Psoas muscle (tissue), 8 donors: ENCODE results near the gene SLX1A. TPM values are rescaled to one million over a fixed set of nuclear protein-coding genes. Genes with fewer than 3 reads are reported as not detected.
"Not testable (repeated sequence)": the region's sequence is repeated elsewhere in the genome, so short reads cannot be mapped to it uniquely, and the experiment has no call there.

Experiments used
- ATAC-seq, 4 donors: fragments of 200-7000 bp; cut with Tn5 transposase; one replicate each; pipeline ENCODE4 v1.9.1; 2020; ENCODE audit warnings: moderate library complexity in 3 of 4, mild to moderate bottlenecking in 2 of 4
- DNase-seq, 2 donors: peaks; one replicate each; pipeline ENCODE4 v3.0.0-alpha.2; 2020
- H3K27ac ChIP-seq: fragments of 200-600 bp; one replicate; pipeline ENCODE4 v1.8.0; 2022
- H3K27me3 ChIP-seq, 3 donors: fragments of 200-600 bp in 1 of 3; one replicate each; pipeline versions ENCODE4 v1.6.1 to v1.8.0; 2013 to 2022; ENCODE audit warnings: low read length in 2 of 3, mild to moderate bottlenecking in 2 of 3, moderate library complexity in 1 of 3; ENCODE audit not compliant: insufficient read depth in 3 of 3
- H3K36me3 ChIP-seq, 2 donors: fragments of 200-600 bp in 1 of 2; one replicate each; pipeline versions ENCODE4 v1.6.1 to v1.8.0; 2013 to 2022; ENCODE audit warnings: low read depth in 1 of 2, mild to moderate bottlenecking in 1 of 2, moderate library complexity in 1 of 2; ENCODE audit not compliant: insufficient read depth in 1 of 2
- H3K4me1 ChIP-seq: fragments of 200-600 bp; one replicate; pipeline ENCODE4 v1.8.0; 2022
- H3K4me3 ChIP-seq: fragments of 200-600 bp; one replicate; pipeline ENCODE4 v1.8.0; 2022; ENCODE audit warnings: mild to moderate bottlenecking
- H3K9me3 ChIP-seq: fragments of 200-600 bp; one replicate; pipeline ENCODE4 v1.8.0; 2022
- WGBS, 3 donors: extraction: QIAGEN DNeasy Blood & Tissue Kit; methylation state at CpG; one replicate each; pipeline versions ENCODE4 v1.1.6 to v1.1.7; 2013; 5-methylcytosine and 5-hydroxymethylcytosine counted together
- intact Hi-C, 2 donors: fragments of 100-400 bp; cut with DNase I; formaldehyde crosslinking; loops; one replicate each; pipeline versions ENCODE4 v1.11.0 to v1.14.2; 2022
- polyA plus RNA-seq, 3 donors: library from polyadenylated mRNA; stranded (reverse); fragments of 200-250 nt; gene quantifications; one replicate each; pipeline ENCODE4 v1.2.3, GENCODE V29; 2013
- total RNA-seq, 4 donors: library from RNA; stranded (reverse); fragmentation: NEBNext Ultra II Directional in 2 of 4; extraction: Animal tissue kit (Norgen Biotek cat#: 25700) in 2 of 4; gene quantifications; one replicate each; pipeline versions ENCODE4 v1.2.1 to v1.2.4, GENCODE V29; 2021 to 2023
- donor health status: healthy with polysubstance abuse.
- donor health status: DM: no; HTN: no; CAD: no; lungs with moderate emphysema.
- donor health status: Bipolar disorder and iron deficiency.
- donor health status: healthy.
- donor health status: DM: yes; HTN: yes; CAD: no.
- donor health status: DM: no; HTN: no; CAD: no.
- donor health status: DM: no; HTN: no; CAD: no.
- donor health status: DM: yes; HTN: yes; CAD: no.

SLX1A gene
- total and polyA plus RNA-seq, 7 donors: 9.2 to 45.2 (median 34.5) TPM

DNA sequence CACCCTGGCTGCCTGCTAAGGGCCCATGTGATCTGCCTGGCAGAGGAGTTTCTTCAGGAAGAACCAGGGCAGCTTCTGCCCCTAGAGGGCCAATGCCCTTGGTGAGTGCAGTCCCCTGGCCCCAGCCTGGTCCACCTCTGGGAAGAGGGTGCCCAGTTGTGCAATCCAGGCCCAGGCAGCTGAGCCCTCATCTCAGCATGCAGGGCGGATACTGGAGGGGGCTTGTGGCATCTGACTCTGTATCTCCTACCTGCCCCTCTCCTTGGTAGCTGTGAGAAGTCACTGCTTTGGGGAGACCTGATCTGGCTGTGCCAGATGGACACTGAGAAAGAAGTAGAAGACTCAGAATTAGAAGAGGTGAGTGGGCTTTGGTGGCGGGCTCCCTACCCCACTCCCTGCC, 3.3 kb downstream of the SLX1A start:
- H3K4me3 ChIP-seq, H3K27ac ChIP-seq, ATAC-seq, H3K27me3 ChIP-seq, H3K36me3 ChIP-seq, intact Hi-C loops, H3K4me1 ChIP-seq, H3K9me3 ChIP-seq: not testable (repeated sequence)
- 58 to 100% (median 85%) methylated on average over 1 of the region's 2 CpGs for WGBS, 3 donors
- peak in 1 of 2 donors; percentile 28 for DNase-seq

- H3K27ac ChIP-seq, H3K4me1 ChIP-seq, DNase-seq, H3K9me3 ChIP-seq, intact Hi-C loops, H3K36me3 ChIP-seq, H3K27me3 ChIP-seq, H3K4me3 ChIP-seq: not testable (repeated sequence)
- WGBS, 3 donors: no CpG with 5 or more reads among the region's 3 CpGs
- ATAC-seq: peak in 1 of 4 donors; percentile 7
Observed at GRCh38 chr16:30199049-30199448, 5.4 kb downstream of the SLX1A start, which contains the start of gene SULT1A3. Gene SULT1A3 (plus strand): TSS chr16:30199255. CDS start chr16:30200729, 1,474 bp downstream.

- DNase-seq, H3K36me3 ChIP-seq, H3K4me1 ChIP-seq, H3K9me3 ChIP-seq, intact Hi-C loops, H3K27me3 ChIP-seq, H3K27ac ChIP-seq, H3K4me3 ChIP-seq: not testable (repeated sequence)
- WGBS, 3 donors: no CpG with 5 or more reads among the region's 15 CpGs
- peak in 3 of 4 donors; percentile 36 to 62 (median 52) for ATAC-seq
Observed at GRCh38 chr16:30199608-30200343, 6.1 kb downstream of the SLX1A start.

DNA sequence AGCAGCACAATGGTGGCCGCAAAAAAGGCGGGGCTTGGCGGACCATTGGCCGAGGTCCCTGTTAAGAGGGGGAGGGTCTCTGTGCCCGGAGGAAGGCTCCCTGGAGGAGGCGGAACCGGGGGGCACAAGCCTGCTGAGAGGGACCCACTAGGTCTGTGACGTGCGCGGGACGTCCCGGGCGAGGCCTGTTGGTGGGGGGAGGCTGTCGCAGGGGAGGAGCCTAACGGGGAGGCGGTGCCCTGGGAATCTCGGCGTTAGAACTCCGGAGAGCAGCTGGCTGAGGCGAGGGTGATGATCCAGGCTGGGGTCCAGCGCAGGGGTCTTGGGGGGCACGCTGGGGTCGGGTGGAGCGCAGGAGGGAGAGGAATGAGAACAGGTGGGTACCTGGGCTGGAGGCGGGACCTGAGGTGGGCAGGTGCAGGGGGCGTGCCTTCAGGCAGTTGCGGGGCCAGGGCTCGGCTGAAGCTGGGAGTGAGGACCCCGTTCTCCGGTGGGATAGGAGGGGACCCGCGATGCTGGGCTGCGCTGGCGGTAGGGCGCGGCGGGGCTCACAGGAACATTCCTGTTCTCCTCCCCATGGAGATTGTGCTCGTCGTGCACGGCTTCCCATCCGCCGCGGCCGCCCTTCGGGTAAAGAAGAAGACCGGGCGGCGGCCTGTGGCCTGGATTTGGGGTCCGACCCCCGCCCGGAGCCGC, 12.0 kb downstream of the SLX1A start:
- H3K4me1 ChIP-seq, H3K27me3 ChIP-seq, H3K9me3 ChIP-seq, H3K36me3 ChIP-seq, intact Hi-C loops, H3K27ac ChIP-seq: not testable (repeated sequence)
- DNase-seq (peak in 1 of 2 donors; percentile 9), ATAC-seq (peak; percentile 39 to 62 (median 48))
- peak overlapping the region; percentile 61 for H3K4me3 ChIP-seq
- 0 to 1% (median 1%) methylated on average over 12 to 20 of the region's 52 CpGs for WGBS, 3 donors

- not testable (repeated sequence) for H3K27ac ChIP-seq
Observed at GRCh38 chr16:30206252-30206651, 12.6 kb downstream of the SLX1A start.

GRCh38 chr16:30207063-30207704, 13.5 kb downstream of the SLX1A start:
- WGBS, 3 donors: 22 to 48% (median 31%) methylated on average over 2 of the region's 9 CpGs
- H3K4me1 ChIP-seq, H3K4me3 ChIP-seq, H3K27ac ChIP-seq, H3K27me3 ChIP-seq, H3K9me3 ChIP-seq, intact Hi-C loops, H3K36me3 ChIP-seq: not testable (repeated sequence)
- peak in 1 of 4 donors; percentile 15 for ATAC-seq
- DNase-seq: peak in 1 of 2 donors; percentile 18

More at GRCh38 chr16:30206252-30206651, 12.6 kb downstream of the SLX1A start:
- H3K4me1 ChIP-seq, H3K27me3 ChIP-seq, H3K36me3 ChIP-seq, intact Hi-C loops, DNase-seq, H3K9me3 ChIP-seq: not testable (repeated sequence)
- ATAC-seq: peak; percentile 2 to 28 (median 12)
- peak overlapping the region; percentile 61 for H3K4me3 ChIP-seq
- no CpG with 5 or more reads among the region's 33 CpGs for WGBS, 3 donors

DNA sequence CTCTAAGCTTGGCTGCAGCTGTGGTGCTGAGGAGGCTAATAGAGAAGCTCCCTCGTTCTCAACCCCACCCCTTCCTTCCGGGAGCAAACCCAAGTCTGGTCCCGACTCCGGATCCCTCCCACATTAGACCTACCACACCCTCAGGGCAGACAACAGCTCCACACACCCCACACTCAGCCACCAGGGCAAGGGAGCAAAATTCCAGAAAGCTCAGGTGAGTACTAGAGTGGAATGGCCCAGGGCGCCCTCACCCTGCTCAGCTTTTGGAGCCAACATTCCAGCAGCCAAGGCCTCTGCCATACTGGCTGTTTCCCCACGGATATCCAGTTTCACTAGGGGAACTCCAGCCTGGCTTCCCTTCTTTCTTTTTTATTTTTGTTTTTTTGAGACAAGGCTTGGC, 15.4 kb downstream of the SLX1A start:
- H3K27me3 ChIP-seq, intact Hi-C loops, H3K9me3 ChIP-seq, H3K4me3 ChIP-seq, H3K4me1 ChIP-seq, H3K36me3 ChIP-seq, H3K27ac ChIP-seq: not testable (repeated sequence)
- ATAC-seq (peak; percentile 43 to 55 (median 50)), DNase-seq (peak in 1 of 2 donors; percentile 31)
- 0% methylated on average over 4 of the region's 6 CpGs for WGBS, 3 donors

- not testable (repeated sequence) for H3K36me3 ChIP-seq
Observed at GRCh38 chr16:30211414-30211813, 17.7 kb downstream of the SLX1A start.

DNA sequence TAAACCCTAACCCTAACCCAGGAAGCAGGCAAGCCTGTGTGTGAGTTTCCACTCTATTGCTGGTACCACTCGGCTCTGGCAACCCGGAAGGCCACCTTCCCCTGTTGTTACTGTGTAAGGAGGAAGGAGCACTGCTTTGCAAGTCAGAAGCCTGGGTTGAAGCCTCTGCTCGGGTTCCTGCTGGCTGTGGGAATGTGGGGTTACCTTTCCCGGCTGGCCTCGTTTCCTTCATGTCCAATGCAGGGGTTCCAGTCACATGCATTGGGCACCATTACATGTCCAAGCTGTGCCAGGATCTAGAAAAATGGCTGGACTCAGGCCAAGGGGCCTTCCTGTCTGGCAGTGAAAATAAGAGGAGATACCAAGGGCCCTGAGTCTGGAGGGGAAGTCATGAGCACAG, 23.4 kb downstream of the SLX1A start:
- H3K27me3 ChIP-seq, H3K27ac ChIP-seq, H3K9me3 ChIP-seq, H3K4me1 ChIP-seq, intact Hi-C loops, ATAC-seq, H3K4me3 ChIP-seq, H3K36me3 ChIP-seq: not testable (repeated sequence)
- peak in 1 of 2 donors; percentile 1 for DNase-seq
- WGBS, 3 donors: 45 to 65% (median 48%) methylated on average over 3 of the region's 5 CpGs

More at GRCh38 chr16:30211414-30211813, 17.7 kb downstream of the SLX1A start:
- intact Hi-C loops, H3K4me1 ChIP-seq, H3K9me3 ChIP-seq, H3K4me3 ChIP-seq, H3K27me3 ChIP-seq, DNase-seq, H3K27ac ChIP-seq: not testable (repeated sequence)
- peak; percentile 88 to 92 (median 89) for ATAC-seq
- no CpG with 5 or more reads among the region's 4 CpGs for WGBS, 3 donors
